ENCODE data around the gene CLTC. TPM values are rescaled to one million over a fixed set of nuclear protein-coding genes. Genes with fewer than 3 reads are reported as not detected.
"Not testable (repeated sequence)": the region's sequence is repeated elsewhere in the genome, so short reads cannot be mapped to it uniquely, and the experiment has no call there.

Gene CLTC
- polyA plus RNA-seq, 5 donors: 183 to 239 (median 225) TPM

DNA sequence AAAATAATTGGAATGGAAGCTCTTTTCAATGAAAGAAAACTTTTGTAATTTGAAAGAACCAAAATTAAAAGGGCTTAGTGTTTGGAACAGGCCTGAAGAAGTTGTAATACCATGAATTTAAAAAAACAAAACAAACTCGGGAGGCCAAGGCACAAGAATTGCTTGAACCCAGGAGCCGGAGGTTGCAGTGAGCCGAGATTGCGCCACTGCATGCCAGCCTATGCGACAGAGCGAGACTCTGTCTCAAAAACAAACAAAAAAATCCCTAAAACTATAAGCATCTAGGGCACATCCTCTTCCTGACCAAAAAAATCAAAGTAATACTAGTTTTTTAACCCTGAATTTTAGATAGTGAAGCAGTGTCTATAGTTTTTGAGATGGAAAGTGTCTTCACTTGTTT, 12.7 kb downstream of the CLTC start:
- no peak for DNase-seq

DNA sequence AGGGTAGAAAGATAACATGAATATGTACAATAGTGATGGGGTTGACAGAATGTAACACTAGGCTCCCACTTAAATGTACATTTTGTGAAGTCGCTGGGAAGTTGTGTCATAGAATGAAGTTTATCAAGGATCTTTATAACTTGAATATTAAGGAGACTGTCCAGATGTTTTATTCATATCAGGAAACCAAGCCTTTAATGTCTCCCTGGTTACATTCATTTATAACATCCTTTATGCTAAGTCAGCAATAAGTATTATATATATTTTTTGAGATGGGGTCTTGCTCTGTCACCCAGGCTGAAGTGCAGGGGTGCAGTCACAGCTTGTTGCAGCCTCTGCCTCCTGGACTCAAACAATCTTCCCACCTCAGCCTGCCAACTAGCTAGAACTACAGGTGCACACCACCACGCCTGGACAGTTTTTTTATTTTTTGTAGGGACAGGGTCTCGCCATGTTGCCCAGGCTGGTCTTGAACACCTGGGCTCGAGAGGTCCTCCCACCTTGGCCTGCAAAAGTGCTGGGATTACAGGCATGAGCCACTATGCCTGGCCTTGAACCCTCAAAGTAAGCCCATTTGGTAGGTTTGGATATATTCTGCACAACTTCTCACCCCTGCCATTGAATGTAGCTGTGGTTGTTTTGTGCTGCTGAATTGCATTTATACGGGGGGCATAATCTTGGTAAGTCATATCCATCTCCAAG, 14.1 kb downstream of the CLTC start:
- no peak for DNase-seq

DNA sequence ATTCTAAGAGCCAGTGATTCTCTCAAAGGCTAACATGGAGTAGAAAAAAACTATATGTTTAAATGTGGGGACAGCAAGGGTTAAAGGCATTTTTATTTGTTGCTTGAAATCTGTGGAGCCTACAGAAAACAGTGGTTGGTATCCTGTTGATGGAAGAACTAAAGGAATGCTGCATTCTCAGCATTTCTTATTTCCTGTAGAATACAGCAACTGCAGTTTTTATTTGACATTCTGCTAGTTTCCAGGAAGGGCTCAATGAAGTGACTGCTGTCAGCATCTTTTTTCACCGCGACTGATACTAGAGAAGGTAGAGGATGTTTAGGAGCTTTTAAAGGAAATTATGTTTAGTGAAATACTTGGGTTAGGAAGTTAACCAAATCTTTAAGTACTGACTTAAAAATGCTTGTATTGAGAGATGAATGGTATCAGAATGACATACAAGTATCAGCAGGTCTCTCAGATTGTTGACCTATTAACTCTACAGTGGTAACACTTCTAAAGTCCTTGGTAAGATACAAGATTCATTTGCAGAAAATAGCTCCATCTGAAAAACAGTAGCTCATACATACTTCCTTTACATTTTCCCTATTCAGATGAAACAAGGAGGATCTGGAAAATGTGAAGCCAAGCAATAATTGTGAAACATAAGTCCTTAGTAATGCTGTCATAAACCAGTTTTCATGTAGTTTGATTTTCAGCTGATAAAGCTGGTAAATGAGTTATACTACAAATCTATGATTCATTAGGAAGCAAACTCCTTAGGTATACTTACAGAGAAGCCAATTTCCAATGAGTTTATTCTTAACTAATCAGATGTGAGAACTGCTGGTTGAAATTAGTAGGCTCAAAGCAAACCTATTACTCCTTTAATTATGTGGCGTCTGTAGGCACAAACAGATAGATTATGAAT, 15.2 kb downstream of the CLTC start:
- DNase-seq: no peak

DNA sequence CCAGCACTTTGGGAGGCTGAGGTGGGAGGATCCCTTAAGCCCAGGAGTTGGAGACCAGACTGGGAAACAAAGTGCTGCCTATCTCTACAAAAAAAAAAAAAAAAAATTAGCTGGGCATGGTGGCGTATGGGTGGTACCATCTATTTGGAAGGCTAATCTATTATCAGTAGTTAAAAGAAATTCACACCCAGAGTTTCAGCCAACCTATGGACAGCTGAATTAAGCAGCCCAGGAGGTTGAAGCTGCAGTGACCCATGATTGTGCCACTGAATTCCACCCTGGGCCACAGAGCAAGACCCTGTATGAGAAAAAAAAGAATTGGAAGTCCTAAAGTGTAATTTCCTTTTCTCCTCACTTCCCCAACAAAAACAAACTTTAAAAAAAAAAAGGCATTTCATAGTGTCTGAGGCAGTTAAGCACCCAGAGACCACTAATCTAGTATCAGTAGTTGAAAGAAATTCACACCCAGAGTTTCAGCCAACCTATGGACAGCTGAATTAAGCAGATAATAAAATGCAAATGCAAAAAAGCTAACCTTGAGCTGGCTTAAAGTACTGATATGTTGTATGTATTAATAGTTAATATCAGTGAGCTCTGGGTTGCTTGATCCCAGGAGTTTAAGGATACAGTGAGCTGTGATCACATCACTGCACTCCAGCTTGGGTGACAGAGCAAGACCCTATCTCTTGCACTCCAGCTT, 18.1 kb downstream of the CLTC start:
- no peak for DNase-seq

DNA sequence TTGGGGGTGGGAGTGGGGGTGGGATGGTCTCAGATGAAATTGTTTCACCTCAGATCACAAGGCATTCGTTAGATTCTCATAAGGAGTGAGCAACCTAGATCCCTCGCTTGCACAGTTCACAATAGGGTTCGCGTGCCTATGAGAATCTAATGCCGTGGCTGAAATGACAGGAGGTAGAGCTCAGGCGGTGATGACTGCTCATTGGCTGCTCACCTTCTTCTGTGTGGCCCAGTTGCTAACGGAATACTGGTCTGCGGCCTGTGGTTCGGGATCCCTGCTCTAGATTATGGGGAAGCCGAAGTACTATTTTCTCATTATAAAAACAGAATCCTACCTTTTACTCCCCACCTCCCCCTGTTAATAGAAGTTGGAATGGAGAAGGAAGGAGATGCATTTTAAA, 18.9 kb downstream of the CLTC start:
- no peak for DNase-seq

DNA sequence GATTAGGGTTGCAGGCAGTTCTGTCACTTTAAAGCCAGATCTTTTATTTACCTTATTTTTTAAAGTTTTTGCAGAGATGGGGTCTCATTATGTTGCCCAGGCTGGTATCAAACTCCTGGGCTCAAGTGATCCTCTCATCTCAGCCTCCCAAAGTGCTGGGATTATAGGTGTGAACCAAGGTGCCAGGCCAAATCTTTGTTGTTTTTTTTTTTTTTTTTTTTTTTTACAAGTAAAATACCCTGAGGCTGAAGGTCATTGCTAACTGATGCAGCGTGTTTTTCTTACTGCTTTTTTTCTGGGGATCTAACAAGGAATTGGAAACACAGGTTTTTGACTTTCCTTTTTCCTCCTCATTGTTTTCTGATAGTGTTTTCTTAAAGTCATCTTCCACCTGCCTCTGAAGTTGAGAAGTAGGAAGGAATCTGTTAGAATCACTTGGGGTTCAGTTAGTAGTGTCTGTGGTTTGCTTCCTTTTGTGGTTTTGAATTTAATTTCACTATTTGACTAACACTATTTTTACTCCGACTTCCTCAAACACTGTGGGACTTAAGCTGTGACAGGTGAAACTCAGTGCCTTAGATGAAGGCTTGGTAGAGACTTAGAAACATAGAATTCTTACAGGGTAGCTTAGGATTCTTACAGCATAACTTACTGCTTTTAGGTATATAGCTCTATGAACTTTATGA, 22.2 kb downstream of the CLTC start:
- no peak for DNase-seq

DNA sequence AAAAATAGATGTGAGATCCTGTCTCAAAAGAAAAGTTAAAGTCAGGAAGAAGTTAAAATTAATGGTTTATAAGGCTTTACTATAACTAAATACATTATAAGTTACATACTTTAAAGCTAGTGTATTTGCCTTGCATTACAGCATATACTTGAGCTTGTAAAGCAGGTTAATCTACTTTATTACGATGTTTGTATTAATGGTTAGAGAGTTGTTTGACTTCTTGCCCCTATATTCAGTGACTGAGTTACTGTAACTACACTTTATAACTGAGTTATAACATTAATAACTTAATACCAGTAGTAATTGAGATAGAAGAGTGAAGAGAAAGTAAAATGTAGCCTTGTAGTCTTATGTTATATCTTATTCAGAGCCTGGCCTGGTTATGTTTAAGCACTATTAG, 22.9 kb downstream of the CLTC start:
- DNase-seq: no peak

DNA sequence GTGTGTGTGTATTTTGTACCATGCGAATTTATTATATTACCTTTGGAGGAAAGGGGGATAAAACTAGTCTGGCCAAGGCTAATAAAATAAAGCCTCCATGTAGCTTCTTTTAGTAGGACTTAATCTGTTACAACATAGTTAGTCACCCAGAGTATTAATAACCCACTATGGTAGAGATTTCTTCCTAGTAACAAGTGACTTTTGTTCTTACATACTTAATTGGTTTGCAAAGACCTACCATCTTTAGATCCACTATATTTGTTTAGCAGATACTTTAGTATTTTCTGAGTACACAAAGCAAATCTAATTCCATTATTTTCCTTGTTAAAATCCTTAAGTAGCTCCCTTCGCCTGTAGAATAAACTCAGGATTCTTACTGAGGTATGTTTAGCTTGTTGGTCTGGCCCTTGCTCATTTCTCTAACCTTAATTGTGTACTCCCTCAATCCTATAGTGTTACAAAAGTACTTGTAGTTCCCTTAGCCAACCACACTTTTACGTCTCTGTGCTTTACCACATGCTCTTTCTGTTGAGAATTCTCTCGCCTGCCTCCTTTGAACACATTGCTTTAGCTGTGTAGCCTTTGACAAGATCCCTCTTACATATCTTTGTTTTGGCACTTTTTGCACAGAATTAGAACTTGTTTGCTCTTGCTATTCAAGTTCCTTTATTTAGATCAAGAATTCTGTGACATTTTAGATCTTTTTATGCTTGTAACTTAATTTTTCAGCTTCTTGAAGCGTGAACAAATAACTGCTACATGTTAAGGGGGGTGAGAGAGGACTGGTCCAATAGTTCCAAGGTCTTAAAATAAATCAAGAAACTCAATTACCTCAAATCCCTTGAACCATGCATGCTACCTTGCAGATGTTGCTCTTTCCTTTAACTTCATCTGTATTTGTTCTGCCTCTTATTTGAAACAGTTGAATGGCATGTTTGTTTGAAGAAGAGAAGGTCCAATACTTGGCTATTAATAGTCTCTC, 23.8 kb downstream of the CLTC start:
- DNase-seq: peak; percentile 20 to 31

DNA sequence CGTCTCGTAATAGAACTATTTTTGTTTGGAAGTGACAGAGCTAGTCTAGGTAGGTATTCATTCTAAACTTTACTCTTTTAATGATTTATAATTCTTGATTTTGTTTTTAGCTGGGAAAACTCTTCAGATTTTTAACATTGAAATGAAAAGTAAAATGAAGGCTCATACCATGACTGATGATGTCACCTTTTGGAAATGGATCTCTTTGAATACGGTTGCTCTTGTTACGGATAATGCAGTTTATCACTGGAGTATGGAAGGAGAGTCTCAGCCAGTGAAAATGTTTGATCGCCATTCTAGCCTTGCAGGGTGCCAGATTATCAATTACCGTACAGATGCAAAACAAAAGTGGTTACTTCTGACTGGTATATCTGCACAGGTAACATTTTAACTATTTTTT, 27.6 kb downstream of the CLTC start:
- DNase-seq: no peak

DNA sequence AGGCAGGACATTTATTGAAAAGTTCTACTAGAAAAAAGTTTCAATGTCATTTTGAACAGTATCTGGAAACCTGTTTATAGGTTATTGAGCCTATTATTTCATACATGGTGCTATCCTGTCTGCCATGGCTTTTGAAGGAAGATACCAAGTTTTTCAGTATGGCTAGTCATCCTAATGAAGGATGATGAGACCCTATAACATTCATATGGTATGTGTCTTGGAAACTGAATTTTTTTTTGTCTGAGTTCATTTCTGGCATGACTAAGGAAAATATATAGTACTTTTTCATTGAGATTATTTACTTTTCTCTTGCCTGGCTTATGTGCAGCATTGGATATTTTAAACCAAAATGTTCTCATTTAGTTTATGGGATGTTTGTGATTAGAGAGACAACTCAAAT, 30.2 kb downstream of the CLTC start:
- no peak for DNase-seq

DNA sequence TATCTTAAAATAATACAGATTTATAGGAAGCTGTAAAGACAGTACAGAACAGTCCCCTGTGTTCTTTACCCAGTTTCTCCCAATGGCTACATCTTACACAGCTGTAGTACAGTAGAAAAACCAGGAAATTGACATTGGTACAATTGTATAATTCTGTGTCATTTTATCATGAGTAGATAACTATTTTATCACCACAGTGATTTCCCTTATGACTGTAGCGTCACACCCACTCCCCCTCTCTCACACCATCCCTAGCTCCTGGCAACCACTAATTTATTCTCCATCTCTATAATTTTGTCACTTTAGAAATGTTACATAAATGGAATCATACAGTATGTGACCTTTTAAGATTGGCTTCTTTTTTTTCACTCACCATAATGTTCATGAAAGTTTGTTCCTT, 30.9 kb downstream of the CLTC start:
- no peak for DNase-seq

DNA sequence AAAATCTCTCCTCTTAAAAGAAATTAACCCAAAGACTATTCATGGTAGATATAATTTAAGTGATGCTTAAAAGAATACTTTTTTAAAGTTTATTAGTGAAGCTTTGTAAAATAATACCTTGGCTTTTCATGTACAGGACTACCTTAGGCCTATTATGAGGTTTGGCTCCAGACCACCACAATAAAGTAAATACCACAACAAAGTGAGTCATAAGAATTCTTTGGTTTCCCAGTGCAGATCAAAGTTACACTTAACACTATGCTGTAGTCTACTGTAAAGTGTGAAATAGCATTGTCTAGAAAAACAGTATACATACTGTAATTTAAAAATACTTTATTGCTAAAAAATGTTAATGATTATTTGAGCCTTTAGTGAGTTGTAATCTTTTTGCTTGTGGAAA, 31.7 kb downstream of the CLTC start:
- DNase-seq: no peak

DNA sequence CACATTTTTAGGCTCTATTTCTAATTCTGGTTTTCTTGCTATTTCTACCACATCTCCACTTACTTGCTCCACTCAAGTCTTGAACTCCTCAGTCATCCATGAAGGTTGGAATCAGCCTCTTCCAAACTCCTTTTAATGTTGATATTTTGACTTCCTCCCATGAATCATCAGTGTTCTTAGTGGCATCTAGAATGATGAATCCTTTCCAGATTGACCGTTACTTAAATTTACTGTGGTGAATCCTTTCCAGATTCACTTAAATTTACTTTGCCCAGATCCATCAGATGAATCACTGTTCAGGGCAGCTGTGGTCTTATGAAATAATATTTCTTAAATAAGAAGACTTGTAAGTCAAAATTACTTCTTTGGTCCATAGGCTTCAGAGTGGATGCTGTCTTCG, 32.4 kb downstream of the CLTC start:
- no peak for DNase-seq

DNA sequence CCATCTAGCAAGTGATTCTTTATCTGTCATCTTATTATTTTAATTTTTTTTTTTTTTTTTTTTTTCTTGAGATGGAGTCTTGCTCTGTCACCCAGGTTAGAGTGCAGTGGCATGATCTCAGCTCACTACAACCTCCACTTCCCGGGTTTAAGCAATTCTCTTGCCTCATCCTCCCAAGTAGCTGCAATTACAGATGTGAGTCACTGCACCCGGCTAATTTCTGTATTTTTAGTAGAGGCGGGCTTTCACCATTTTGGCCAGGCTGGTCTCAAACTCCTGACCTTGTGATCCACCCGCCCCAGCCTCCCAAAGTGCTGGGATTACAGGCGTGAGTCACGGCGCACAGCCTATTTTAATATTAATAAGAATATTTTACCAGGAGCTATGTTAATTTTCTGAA, 36.9 kb downstream of the CLTC start:
- not testable (repeated sequence) for DNase-seq

DNA sequence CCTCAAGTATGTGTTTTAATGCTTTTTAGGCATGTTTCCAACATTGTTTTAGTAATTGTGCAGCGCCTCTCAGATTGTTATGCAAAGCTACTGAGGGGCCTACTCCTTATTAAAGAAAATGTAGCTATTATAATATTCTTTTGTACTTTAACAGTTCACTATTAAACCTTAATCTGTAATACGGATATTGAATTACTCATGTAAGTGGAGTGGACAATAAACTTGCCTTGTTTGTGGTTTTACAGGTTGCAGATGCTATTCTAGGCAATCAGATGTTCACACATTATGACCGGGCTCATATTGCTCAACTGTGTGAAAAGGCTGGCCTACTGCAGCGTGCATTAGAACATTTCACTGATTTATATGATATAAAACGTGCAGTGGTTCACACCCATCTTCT, 46.5 kb downstream of the CLTC start:
- no peak for DNase-seq

DNA sequence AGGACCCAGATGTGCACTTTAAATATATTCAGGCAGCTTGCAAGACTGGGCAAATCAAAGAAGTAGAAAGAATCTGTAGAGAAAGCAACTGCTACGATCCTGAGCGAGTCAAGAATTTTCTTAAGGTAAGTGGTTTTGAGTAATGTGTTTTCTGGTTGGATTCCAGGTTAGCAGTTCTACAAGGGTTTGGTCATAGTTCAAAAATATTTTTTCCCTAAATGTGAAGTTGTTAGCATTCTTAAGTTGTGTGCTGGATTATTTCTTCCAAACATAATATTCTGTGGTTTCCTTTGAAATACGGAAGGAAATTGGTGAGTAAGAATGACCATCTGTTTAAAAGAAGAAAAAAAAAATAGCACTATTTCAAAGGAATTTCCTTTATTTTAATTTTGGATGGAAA, 49.1 kb downstream of the CLTC start:
- no peak for DNase-seq

DNA sequence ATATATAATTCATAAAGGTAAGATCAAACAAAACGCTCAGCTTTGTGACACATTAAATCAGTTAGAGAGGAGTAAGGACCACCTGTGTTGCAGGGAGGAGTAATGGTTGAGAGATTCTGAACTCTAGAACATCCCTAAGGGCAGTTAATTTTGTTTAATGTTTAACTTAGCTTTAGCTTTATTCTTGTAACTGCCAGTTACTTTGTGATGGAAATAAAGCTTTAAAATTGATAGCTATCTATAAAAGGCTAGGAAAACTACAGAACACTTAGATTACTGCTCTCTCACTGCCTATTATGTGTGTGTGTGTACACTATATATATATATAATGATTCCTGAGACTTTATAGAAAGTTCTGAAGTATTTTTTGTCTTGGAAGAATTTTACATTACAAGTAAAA, 49.7 kb downstream of the CLTC start:
- no peak for DNase-seq

DNA sequence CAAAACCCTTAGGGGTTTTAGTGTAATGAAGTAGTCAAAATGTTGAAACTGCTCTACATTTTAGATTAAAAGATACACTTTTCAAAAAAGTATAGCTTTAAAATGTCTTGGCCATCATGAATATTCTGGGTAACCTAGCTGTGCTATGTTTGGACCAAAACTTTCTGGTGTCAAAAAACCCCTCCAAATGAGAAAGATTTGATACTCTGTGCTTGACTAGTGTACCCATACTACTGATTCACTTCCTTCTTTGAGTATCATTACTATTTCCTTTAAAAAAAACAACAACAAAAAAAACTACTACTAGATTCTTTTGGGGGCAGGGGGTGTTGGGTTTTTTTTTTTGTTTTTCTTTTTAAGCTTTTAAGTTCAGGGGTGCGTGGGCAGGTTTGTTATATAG, 50.2 kb downstream of the CLTC start:
- no peak for DNase-seq

DNA sequence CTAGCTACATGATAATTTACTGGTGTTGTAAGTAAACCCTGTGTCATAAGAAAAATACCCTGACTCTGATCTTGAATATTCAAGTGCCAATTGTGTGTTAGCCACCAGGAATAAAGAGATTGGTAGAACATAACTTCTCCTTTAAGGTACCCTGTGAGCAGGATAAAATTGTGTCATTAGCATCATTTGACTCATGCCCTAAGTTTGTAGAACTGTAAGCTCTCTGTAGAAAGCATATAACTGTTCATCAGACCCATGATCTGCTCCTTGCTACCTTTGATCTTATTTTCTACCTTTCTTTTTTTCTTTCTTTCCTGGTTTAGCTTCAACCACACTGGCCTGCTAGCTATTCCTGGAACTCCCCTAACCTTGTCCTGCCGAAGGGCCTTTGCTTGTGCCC, 51.7 kb downstream of the CLTC start:
- DNase-seq: no peak

DNA sequence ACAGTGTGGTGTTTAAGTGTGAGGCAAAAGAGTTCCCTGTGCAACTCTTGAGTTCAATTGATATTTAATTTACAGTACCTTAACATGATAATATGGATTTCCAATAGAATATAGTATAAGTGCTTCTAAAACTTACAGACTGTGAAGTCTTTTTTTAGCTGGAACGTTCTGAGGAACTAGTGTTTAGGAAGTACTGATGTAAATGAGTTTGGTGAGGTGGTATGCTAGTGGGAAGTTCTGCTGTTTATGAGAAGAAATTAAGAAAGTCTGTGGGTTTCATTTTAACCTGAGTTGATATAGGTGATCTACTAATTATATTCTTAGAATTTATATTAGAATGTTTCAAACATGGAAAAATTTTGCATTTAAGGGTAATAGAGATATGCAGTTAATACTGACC, 55.5 kb downstream of the CLTC start:
- no peak for DNase-seq

DNA sequence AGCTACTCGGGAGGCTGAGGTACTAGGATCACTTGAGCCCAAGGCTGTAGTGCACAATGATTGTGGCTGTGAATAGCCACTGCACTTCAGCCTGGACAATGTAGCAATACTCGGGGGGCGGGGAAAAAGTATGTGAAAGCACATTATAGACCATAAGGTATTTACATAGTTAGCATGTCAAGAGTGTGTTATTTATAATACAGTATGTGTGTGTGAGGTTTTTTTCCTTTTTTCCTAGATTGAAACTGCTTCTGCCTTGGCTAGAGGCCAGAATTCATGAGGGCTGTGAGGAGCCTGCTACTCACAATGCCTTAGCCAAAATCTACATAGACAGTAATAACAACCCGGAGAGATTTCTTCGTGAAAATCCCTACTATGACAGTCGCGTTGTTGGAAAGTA, 57.0 kb downstream of the CLTC start:
- DNase-seq: no peak
